CD4-positive, CD25-positive, alpha-beta regulatory T cell (primary cell): ENCODE measurements around the gene MORN1. TPM values are rescaled to one million over a fixed set of nuclear protein-coding genes. Genes with fewer than 3 reads are reported as not detected.

ENCODE experiments used
- ATAC-seq, 2 donors: fragments of 150-1000 bp; cut with Tn5 transposase; one replicate each; pipeline ENCODE4 v1.10.0; 2021; ENCODE audit warnings: low read depth in 2 of 2, moderate number of reproducible peaks in 2 of 2, moderate library complexity in 1 of 2
- DNase-seq, 3 donors: peaks; one replicate each; pipeline versions ENCODE4 v3.0.0 to v3.0.0-alpha.2; 2012 to 2022; ENCODE audit warnings: mixed read lengths in 1 of 3
- H3K27ac ChIP-seq: one replicate; pipeline ENCODE4 v1.7.0; 2013; ENCODE audit warnings: mild to moderate bottlenecking, low read length; ENCODE audit not compliant: insufficient read depth, poor library complexity, severe bottlenecking
- H3K27me3 ChIP-seq: one replicate; pipeline ENCODE4 v1.7.0; 2013; ENCODE audit warnings: low read length; ENCODE audit not compliant: control insufficient read depth, insufficient read depth
- H3K36me3 ChIP-seq: one replicate; pipeline ENCODE4 v1.7.0; 2013; ENCODE audit warnings: mild to moderate bottlenecking, low read length, moderate library complexity; ENCODE audit not compliant: control insufficient read depth, insufficient read depth
- H3K4me1 ChIP-seq: 2 replicates; pipeline ENCODE4 v1.7.0; 2013; ENCODE audit warnings: mild to moderate bottlenecking, low read length; ENCODE audit not compliant: insufficient read depth, control insufficient read depth, poor library complexity, severe bottlenecking
- H3K4me3 ChIP-seq: one replicate; pipeline ENCODE4 v1.7.0; 2013; ENCODE audit warnings: low read depth, mild to moderate bottlenecking, low read length, moderate library complexity
- H3K9me3 ChIP-seq, 2 experiments: 1 replicate in 1 of 2; 2 replicates in 1 of 2; pipeline ENCODE4 v1.7.0; 2013; ENCODE audit warnings: low read length in 2 of 2, mild to moderate bottlenecking in 1 of 2, moderate library complexity in 1 of 2; ENCODE audit not compliant: control insufficient read depth in 2 of 2
- H3K27ac Mint-ChIP-seq, 3 donors: one replicate each; pipeline ENCODE4 v1.8.0; 2020 to 2022; ENCODE audit warnings: mild to moderate bottlenecking in 3 of 3, mixed read lengths in 3 of 3, moderate library complexity in 2 of 3
- H3K27me3 Mint-ChIP-seq: one replicate; pipeline ENCODE4 v1.8.0; 2022; ENCODE audit warnings: mild to moderate bottlenecking, mixed read lengths
- H3K36me3 Mint-ChIP-seq: one replicate; pipeline ENCODE4 v1.8.0; 2020; ENCODE audit warnings: mixed read lengths
- H3K4me1 Mint-ChIP-seq, 4 donors: one replicate each; pipeline ENCODE4 v1.8.0; 2020 to 2022; ENCODE audit warnings: mixed read lengths in 4 of 4, mild to moderate bottlenecking in 1 of 4
- H3K4me3 Mint-ChIP-seq, 4 donors: one replicate each; pipeline ENCODE4 v1.8.0; 2020 to 2022; ENCODE audit warnings: mild to moderate bottlenecking in 4 of 4, mixed read lengths in 4 of 4, moderate library complexity in 3 of 4
- H3K9me3 Mint-ChIP-seq, 7 donors: one replicate each; pipeline ENCODE4 v1.8.0; 2020 to 2022; ENCODE audit warnings: mixed read lengths in 7 of 7, mild to moderate bottlenecking in 3 of 7, moderate library complexity in 2 of 7
- polyA plus RNA-seq, 4 donors: library from polyadenylated mRNA; unstranded; fragments of 300-500 nt; fragmentation: Illumina TruSeq; gene quantifications; one replicate each; pipeline ENCODE4 v1.2.3, GENCODE V29; 2021
- total RNA-seq: library from RNA; stranded (reverse); gene quantifications from one replicate; pipeline ENCODE4 v1.2.3, GENCODE V29; 2022

The MORN1 gene
- total and polyA plus RNA-seq, 5 donors from 2014 or later = 1.3 to 7.3 (median 2.4) TPM

- H3K36me3 Mint-ChIP-seq = peaks cover 15% of the 10 kb centered on the region
- peak overlapping the region in 1 of 4 donors; percentile 47 for H3K4me3 Mint-ChIP-seq
- peaks cover 0 to 20% (median 4%) of the 10 kb centered on the region in 4 donors for H3K4me1 Mint-ChIP-seq
- no peaks in the 10 kb centered on the region for H3K27me3 ChIP-seq
- H3K27me3 Mint-ChIP-seq = no peaks in the 10 kb centered on the region
- no peak overlapping the region for H3K27ac Mint-ChIP-seq
- peaks cover 17% of the 10 kb centered on the region for H3K36me3 ChIP-seq
- H3K4me3 ChIP-seq = no peak overlapping the region
- peaks cover 43% of the 10 kb centered on the region for H3K4me1 ChIP-seq
- ATAC-seq = no peak
- H3K9me3 Mint-ChIP-seq = no peaks in the 10 kb centered on the region
- DNase-seq = no peak
- H3K9me3 ChIP-seq = no peaks in the 10 kb centered on the region
- H3K27ac ChIP-seq = peak overlapping the region; percentile 83
Measured at GRCh38 chr1:2312160-2312514, 79.2 kb downstream of the MORN1 start.

- Mint-ChIP-seq H3K36me3 (peaks cover 18% of the 10 kb centered on the region), H3K9me3 (no peaks in the 10 kb centered on the region), H3K27me3 (no peaks in the 10 kb centered on the region), H3K4me3 (peak overlapping the region in 1 of 4 donors; percentile 47), H3K4me1 (peaks cover 0 to 18% (median 4%) of the 10 kb centered on the region in 4 donors), H3K27ac (peak overlapping the region in 1 of 3 donors; percentile 62)
- peak; percentile 51 to 56 for ATAC-seq
- H3K4me3 ChIP-seq = no peak overlapping the region
- peaks cover 43% of the 10 kb centered on the region for H3K4me1 ChIP-seq
- no peaks in the 10 kb centered on the region for H3K27me3 ChIP-seq
- peak; percentile 40 to 74 (median 55) for DNase-seq
- H3K9me3 ChIP-seq = no peaks in the 10 kb centered on the region
- H3K36me3 ChIP-seq = peaks cover 23% of the 10 kb centered on the region
- H3K27ac ChIP-seq = peak overlapping the region; percentile 83
Measured at GRCh38 chr1:2311184-2312032, 79.9 kb downstream of the MORN1 start.

- H3K4me3 Mint-ChIP-seq = peak overlapping the region in 1 of 4 donors; percentile 45
- H3K4me3 ChIP-seq = no peak overlapping the region
- no peaks in the 10 kb centered on the region for H3K27me3 ChIP-seq
- H3K9me3 Mint-ChIP-seq = no peaks in the 10 kb centered on the region
- peak overlapping the region; percentile 83 for H3K27ac ChIP-seq
- peaks cover 31% of the 10 kb centered on the region for H3K36me3 ChIP-seq
- no peaks in the 10 kb centered on the region for H3K9me3 ChIP-seq
- no peaks in the 10 kb centered on the region for H3K27me3 Mint-ChIP-seq
- peaks cover 0 to 15% (median 4%) of the 10 kb centered on the region in 4 donors for H3K4me1 Mint-ChIP-seq
- peaks cover 36% of the 10 kb centered on the region for H3K4me1 ChIP-seq
- peak overlapping the region in 2 of 3 donors; percentile 20 to 62 for H3K27ac Mint-ChIP-seq
- H3K36me3 Mint-ChIP-seq = peaks cover 22% of the 10 kb centered on the region
- DNase-seq (no peak), ATAC-seq (no peak)
Measured at GRCh38 chr1:2310332-2311183, 80.8 kb downstream of the MORN1 start.

- H3K27me3 Mint-ChIP-seq = no peaks in the 10 kb centered on the region
- Histone ChIP-seq H3K4me3 (no peak overlapping the region), H3K27ac (no peak overlapping the region), H3K9me3 (no peaks in the 10 kb centered on the region), H3K27me3 (no peaks in the 10 kb centered on the region), H3K36me3 (peaks cover 45% of the 10 kb centered on the region), H3K4me1 (peaks cover 25% of the 10 kb centered on the region)
- peaks cover 0 to 13% (median 4%) of the 10 kb centered on the region in 4 donors for H3K4me1 Mint-ChIP-seq
- ATAC-seq = no peak
- peaks cover 0 to under 1% (median 0%) of the 10 kb centered on the region in 7 donors for H3K9me3 Mint-ChIP-seq
- peak overlapping the region in 2 of 3 donors; percentile 9 to 24 for H3K27ac Mint-ChIP-seq
- H3K4me3 Mint-ChIP-seq = no peak overlapping the region
- DNase-seq = no peak
- H3K36me3 Mint-ChIP-seq = peaks cover 26% of the 10 kb centered on the region
Measured at GRCh38 chr1:2308844-2309243, 82.5 kb downstream of the MORN1 start.

- Histone ChIP-seq H3K27me3 (no peaks in the 10 kb centered on the region), H3K4me3 (no peak overlapping the region), H3K4me1 (peaks cover 16% of the 10 kb centered on the region), H3K27ac (no peak overlapping the region), H3K36me3 (peaks cover 52% of the 10 kb centered on the region), H3K9me3 (no peaks in the 10 kb centered on the region)
- DNase-seq (no peak), ATAC-seq (no peak)
- peaks cover 0 to 8% (median 4%) of the 10 kb centered on the region in 4 donors for H3K4me1 Mint-ChIP-seq
- H3K27me3 Mint-ChIP-seq = no peaks in the 10 kb centered on the region
- H3K36me3 Mint-ChIP-seq = peaks cover 26% of the 10 kb centered on the region
- peak overlapping the region in 1 of 3 donors; percentile 9 for H3K27ac Mint-ChIP-seq
- peaks cover 0 to 2% (median 0%) of the 10 kb centered on the region in 7 donors for H3K9me3 Mint-ChIP-seq
- H3K4me3 Mint-ChIP-seq = peak overlapping the region in 2 of 4 donors; percentile 47 to 48
Measured at GRCh38 chr1:2307972-2308371, 83.4 kb downstream of the MORN1 start.

GRCh38 chr1:2307064-2307605 lies 84.2 kb downstream of the MORN1 start:
- DNase-seq (no peak), ATAC-seq (no peak)
- H3K36me3 ChIP-seq = peaks cover 52% of the 10 kb centered on the region
- Mint-ChIP-seq H3K27ac (no peak overlapping the region), H3K9me3 (peaks cover 0 to 2% (median 0%) of the 10 kb centered on the region in 7 donors), H3K4me3 (no peak overlapping the region), H3K4me1 (peaks cover 0 to 13% (median 4%) of the 10 kb centered on the region in 4 donors), H3K36me3 (peaks cover 26% of the 10 kb centered on the region), H3K27me3 (no peaks in the 10 kb centered on the region)
- H3K4me1 ChIP-seq = peaks cover 10% of the 10 kb centered on the region
- no peak overlapping the region for H3K4me3 ChIP-seq
- H3K27me3 ChIP-seq = no peaks in the 10 kb centered on the region
- no peaks in the 10 kb centered on the region for H3K9me3 ChIP-seq
- H3K27ac ChIP-seq = no peak overlapping the region

GRCh38 chr1:2306151-2306978 lies 85.0 kb downstream of the MORN1 start:
- Histone ChIP-seq H3K27me3 (no peaks in the 10 kb centered on the region), H3K4me3 (no peak overlapping the region), H3K27ac (no peak overlapping the region), H3K36me3 (peaks cover 52% of the 10 kb centered on the region), H3K9me3 (no peaks in the 10 kb centered on the region), H3K4me1 (peaks cover 10% of the 10 kb centered on the region)
- peaks cover 5 to 15% (median 7%) of the 10 kb centered on the region in 4 donors for H3K4me1 Mint-ChIP-seq
- no peak overlapping the region for H3K27ac Mint-ChIP-seq
- peaks cover 26% of the 10 kb centered on the region for H3K36me3 Mint-ChIP-seq
- H3K4me3 Mint-ChIP-seq = no peak overlapping the region
- no peak for DNase-seq
- ATAC-seq = no peak
- no peaks in the 10 kb centered on the region for H3K27me3 Mint-ChIP-seq
- H3K9me3 Mint-ChIP-seq = peaks cover 0 to 2% (median 0%) of the 10 kb centered on the region in 7 donors
